T-cell (primary cell): ENCODE results near the gene CASZ1. TPM values are rescaled to one million over a fixed set of nuclear protein-coding genes. Genes with fewer than 3 reads are reported as not detected.
A peak's percentile ranks its signal among the peaks of the same experiment; 100 is the strongest.

Experiments used
- ATAC-seq, 4 experiments: fragments of 200-7000 bp in 3 of 4; fragments of 150-1000 bp in 1 of 4; cut with Tn5 transposase; replicated peaks in 1 of 4; 1 replicate in 3 of 4; 2 replicates in 1 of 4; pipeline ENCODE4 v1.10.0; 2021; ENCODE audit warnings: moderate library complexity in 3 of 4, mild to moderate bottlenecking in 2 of 4, moderate number of reproducible peaks in 1 of 4
- CTCF ChIA-PET, 2 donors: fragments of 300-600 bp; sonication (Branson Sonifier 250); formaldehyde crosslinking; loops; one replicate each; lab custom pipeline; 2022; ENCODE audit warnings: antibody characterized with exemption in 2 of 2; lab: Charles Lee
- POLR2A ChIA-PET, 2 donors: fragments of 300-600 bp; sonication (Branson Sonifier 250); formaldehyde crosslinking; loops; one replicate each; lab custom pipeline; 2022; ENCODE audit warnings: antibody characterized with exemption in 2 of 2; lab: Charles Lee
- DNase-seq, 35 experiments: peaks; one replicate each; pipeline versions ENCODE4 v3.0.0 to v3.0.0-alpha.2; 2013 to 2023
- H3K27ac ChIP-seq: one replicate; pipeline ENCODE4 v1.5.1; 2013; ENCODE audit warnings: low read length
- H3K27me3 ChIP-seq, 2 experiments: replicated peaks in 1 of 2; 1 replicate in 1 of 2; 2 replicates in 1 of 2; pipeline versions ENCODE4 v1.6.1 to v1.7.0; 2013; ENCODE audit warnings: low read length in 1 of 2, mixed read lengths in 1 of 2; ENCODE audit not compliant: control insufficient read depth in 2 of 2, insufficient read depth in 2 of 2; ENCODE audit errors: extremely low read depth in 1 of 2
- H3K36me3 ChIP-seq, 2 donors: 1 replicate in 1 of 2; 2 replicates in 1 of 2; pipeline versions ENCODE4 v1.6.1 to v1.7.0; 2013; ENCODE audit warnings: low read length in 1 of 2; ENCODE audit not compliant: control insufficient read depth in 2 of 2, insufficient read depth in 1 of 2; ENCODE audit errors: extremely low read depth in 1 of 2
- H3K4me1 ChIP-seq, 2 experiments: 1 replicate in 1 of 2; 2 replicates in 1 of 2; pipeline versions ENCODE4 v1.6.1 to v1.7.0; 2013; ENCODE audit warnings: low read length in 2 of 2, mixed read lengths in 1 of 2; ENCODE audit not compliant: insufficient read depth in 2 of 2, control insufficient read depth in 1 of 2; ENCODE audit errors: extremely low read depth in 1 of 2
- H3K4me3 ChIP-seq, 2 donors: 1 replicate in 1 of 2; 2 replicates in 1 of 2; pipeline versions ENCODE4 v1.5.1 to v1.7.0; 2013; ENCODE audit warnings: mild to moderate bottlenecking in 2 of 2, low read length in 1 of 2, moderate library complexity in 1 of 2; ENCODE audit not compliant: control insufficient read depth in 1 of 2; ENCODE audit errors: extremely low read depth in 1 of 2
- H3K9me3 ChIP-seq: 2 replicates; pipeline ENCODE4 v1.7.0; 2013
- H3K27ac Mint-ChIP-seq, 2 donors: one replicate each; pipeline ENCODE4 v1.8.0; 2020 to 2021; ENCODE audit warnings: mild to moderate bottlenecking in 2 of 2, mixed read lengths in 2 of 2
- H3K27me3 Mint-ChIP-seq, 2 donors: one replicate each; pipeline ENCODE4 v1.8.0; 2021 to 2022; ENCODE audit warnings: mixed read lengths in 2 of 2
- H3K36me3 Mint-ChIP-seq: one replicate; pipeline ENCODE4 v1.8.0; 2021; ENCODE audit warnings: mixed read lengths
- H3K4me1 Mint-ChIP-seq, 3 donors: one replicate each; pipeline ENCODE4 v1.8.0; 2020 to 2022; ENCODE audit warnings: mixed read lengths in 3 of 3, mild to moderate bottlenecking in 1 of 3
- H3K4me3 Mint-ChIP-seq, 3 donors: one replicate each; pipeline ENCODE4 v1.8.0; 2020 to 2022; ENCODE audit warnings: mild to moderate bottlenecking in 3 of 3, mixed read lengths in 3 of 3, moderate library complexity in 3 of 3
- H3K9me3 Mint-ChIP-seq, 3 donors: one replicate each; pipeline ENCODE4 v1.8.0; 2020 to 2022; ENCODE audit warnings: mixed read lengths in 3 of 3
- WGBS: methylation state at CpG from one replicate; pipeline ENCODE4 v1.1.5; 2013; ENCODE audit warnings: missing lambda C conversion rate; ENCODE audit not compliant: insufficient coverage; 5-methylcytosine and 5-hydroxymethylcytosine counted together
- total RNA-seq, 35 experiments: library from RNA in 6 of 35; stranded (reverse) in 6 of 35; fragments of 120-200 nt in 1 of 35; gene quantifications; one replicate each; pipeline versions ENCODE4 v1.2.1 to v1.2.4 and lab custom pipeline; 2013 to 2026

The CASZ1 gene
- total RNA-seq, 5 donors from 2014 or later (not counting 1 experiment from before 2014, with no cell fraction given), result 12.9 to 23.0 (median 14.3) TPM

DNA sequence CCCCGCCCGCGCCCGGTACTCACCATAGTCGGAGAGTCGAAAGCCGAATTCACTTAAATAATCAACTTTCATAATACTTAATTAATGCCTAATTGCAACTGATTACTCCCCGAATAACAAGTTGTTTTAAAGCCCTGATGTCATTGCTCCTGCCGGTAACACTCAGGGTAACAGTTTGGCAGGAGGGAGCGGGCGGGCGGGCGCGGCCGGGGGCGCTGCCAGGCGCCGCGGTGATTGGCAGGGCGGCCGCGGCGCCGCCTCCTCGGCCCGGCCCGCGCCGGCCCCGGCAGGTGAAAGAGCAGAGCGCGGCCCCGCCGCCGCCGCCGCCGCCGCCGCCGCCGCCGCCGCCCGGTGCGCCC lies 102.2 kb downstream of the CASZ1 start:
- no peaks in the 10 kb centered on the region for H3K9me3 ChIP-seq
- peaks cover 0 to 32% of the 10 kb centered on the region in 2 experiments for H3K4me1 ChIP-seq
- peak; percentile 78 to 84 (median 80) for ATAC-seq
- H3K36me3 Mint-ChIP-seq, result peaks cover 3% of the 10 kb centered on the region
- peaks cover 16 to 18% (median 16%) of the 10 kb centered on the region in 3 donors for H3K4me1 Mint-ChIP-seq
- CTCF ChIA-PET, result no interaction called here
- H3K27me3 ChIP-seq, result peaks cover 0 to 6% of the 10 kb centered on the region in 2 experiments
- peak overlapping the region; percentile 69 to 85 (median 79) for H3K4me3 Mint-ChIP-seq
- H3K9me3 Mint-ChIP-seq, result no peaks in the 10 kb centered on the region
- under 1% methylated on average over 40 of the region's 46 CpGs for WGBS
- POLR2A ChIA-PET, result no interaction called here
- H3K27ac ChIP-seq, result peak overlapping the region; percentile 55
- H3K4me3 ChIP-seq, result peak overlapping the region; percentile 62 to 70
- H3K27ac Mint-ChIP-seq, result peak overlapping the region; percentile 75 to 79
- DNase-seq, result peak in 33 of 35 experiments; percentile 24 to 84 (median 60)
- no peaks in the 10 kb centered on the region for H3K36me3 ChIP-seq
- no peaks in the 10 kb centered on the region for H3K27me3 Mint-ChIP-seq

DNA sequence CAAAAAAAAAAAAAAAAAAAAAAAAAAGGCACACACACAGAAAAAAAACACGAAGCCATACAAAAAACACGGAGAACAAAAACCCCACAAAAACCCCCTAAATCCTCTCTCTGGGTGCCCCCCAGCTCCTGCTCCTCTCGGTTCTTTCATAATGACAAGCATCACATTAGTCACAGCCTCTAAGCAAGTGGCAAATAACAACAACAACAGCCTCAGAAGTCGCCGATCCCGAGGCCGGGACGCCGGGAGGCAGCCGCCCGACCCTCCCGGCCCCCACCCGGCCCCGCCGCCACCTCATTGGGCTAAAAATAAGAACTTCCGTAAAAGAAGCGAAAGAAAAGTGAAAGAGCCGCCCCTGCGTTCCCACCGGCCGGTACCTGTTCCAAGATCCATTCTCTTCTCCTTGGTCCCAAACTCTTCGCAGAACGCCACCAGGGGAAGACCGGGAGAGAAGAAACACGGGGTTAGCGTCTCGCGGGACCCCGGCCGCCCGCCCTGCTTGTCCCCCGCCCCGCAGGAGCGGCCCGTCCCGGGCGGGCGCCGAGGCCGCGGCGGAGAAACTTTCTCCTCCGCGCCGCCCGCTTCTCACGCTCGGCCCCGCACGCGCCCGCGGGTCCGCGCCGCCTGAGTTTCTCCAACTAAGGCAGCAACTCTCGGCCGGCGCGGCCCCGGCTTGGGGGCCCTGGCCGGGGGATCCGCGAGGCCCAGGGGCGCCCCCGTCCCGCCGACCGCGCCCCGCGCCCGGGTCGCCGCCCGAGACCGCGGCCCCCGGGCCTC lies 102.8 kb downstream of the CASZ1 start:
- peak; percentile 13 to 33 (median 25) for ATAC-seq
- Histone ChIP-seq H3K36me3 (no peaks in the 10 kb centered on the region), H3K4me3 (peak overlapping the region; percentile 62 to 70), H3K9me3 (no peaks in the 10 kb centered on the region), H3K27me3 (peaks cover 0 to 6% of the 10 kb centered on the region in 2 experiments), H3K4me1 (peaks cover 0 to 35% of the 10 kb centered on the region in 2 experiments), H3K27ac (peak overlapping the region; percentile 83)
- Mint-ChIP-seq H3K4me3 (peak overlapping the region; percentile 69 to 89 (median 87)), H3K27ac (peak overlapping the region; percentile 86 to 94), H3K36me3 (peaks cover 3% of the 10 kb centered on the region), H3K4me1 (peaks cover 16 to 18% (median 16%) of the 10 kb centered on the region in 3 donors), H3K27me3 (no peaks in the 10 kb centered on the region), H3K9me3 (no peaks in the 10 kb centered on the region)
- POLR2A ChIA-PET, result no interaction called here
- CTCF ChIA-PET, result interaction anchor here in 1 of 2 donors (1.3 kb wide), 1 partner anchor 249 kb away, joined by 7 read pairs; no protein-coding TSS in a partner anchor
- DNase-seq, result peak in 34 of 35 experiments; percentile 8 to 76 (median 36)
- under 1% methylated on average over 72 of the region's 79 CpGs for WGBS

DNA sequence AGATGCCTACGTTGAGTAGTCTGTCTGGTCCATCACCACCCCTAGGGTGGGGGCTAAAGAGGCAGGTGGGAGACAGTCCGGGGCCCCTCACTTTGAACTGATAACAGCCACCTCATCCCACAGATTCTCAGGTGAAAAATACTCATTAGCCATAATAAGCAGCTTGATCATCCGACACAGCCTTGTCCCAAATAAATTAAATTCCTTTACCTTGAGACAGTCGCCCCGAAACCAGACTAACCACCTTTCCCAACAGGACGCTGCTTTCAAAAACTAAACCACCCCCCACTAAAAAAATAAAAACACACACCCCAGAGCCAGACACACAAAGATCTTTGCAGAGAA lies 103.3 kb downstream of the CASZ1 start:
- WGBS, result 45% methylated on average over 3 of the region's 6 CpGs
- ChIA-PET POLR2A (no interaction called here), CTCF (interaction anchor here in 1 of 2 donors (1.3 kb wide), 1 partner anchor 249 kb away, joined by 7 read pairs; no protein-coding TSS in a partner anchor)
- H3K4me3 ChIP-seq, result peak overlapping the region; percentile 62 to 70
- peaks cover 0 to 39% of the 10 kb centered on the region in 2 experiments for H3K4me1 ChIP-seq
- DNase-seq (no peak), ATAC-seq (no peak)
- peak overlapping the region; percentile 69 to 89 (median 87) for H3K4me3 Mint-ChIP-seq
- H3K27ac ChIP-seq, result no peak overlapping the region
- H3K36me3 ChIP-seq, result no peaks in the 10 kb centered on the region
- no peaks in the 10 kb centered on the region for H3K9me3 Mint-ChIP-seq
- H3K27me3 Mint-ChIP-seq, result no peaks in the 10 kb centered on the region
- peak overlapping the region; percentile 80 to 94 for H3K27ac Mint-ChIP-seq
- H3K9me3 ChIP-seq, result no peaks in the 10 kb centered on the region
- H3K4me1 Mint-ChIP-seq, result peaks cover 16 to 18% (median 16%) of the 10 kb centered on the region in 3 donors
- H3K36me3 Mint-ChIP-seq, result peaks cover 3% of the 10 kb centered on the region
- peaks cover 0 to 6% of the 10 kb centered on the region in 2 experiments for H3K27me3 ChIP-seq

DNA sequence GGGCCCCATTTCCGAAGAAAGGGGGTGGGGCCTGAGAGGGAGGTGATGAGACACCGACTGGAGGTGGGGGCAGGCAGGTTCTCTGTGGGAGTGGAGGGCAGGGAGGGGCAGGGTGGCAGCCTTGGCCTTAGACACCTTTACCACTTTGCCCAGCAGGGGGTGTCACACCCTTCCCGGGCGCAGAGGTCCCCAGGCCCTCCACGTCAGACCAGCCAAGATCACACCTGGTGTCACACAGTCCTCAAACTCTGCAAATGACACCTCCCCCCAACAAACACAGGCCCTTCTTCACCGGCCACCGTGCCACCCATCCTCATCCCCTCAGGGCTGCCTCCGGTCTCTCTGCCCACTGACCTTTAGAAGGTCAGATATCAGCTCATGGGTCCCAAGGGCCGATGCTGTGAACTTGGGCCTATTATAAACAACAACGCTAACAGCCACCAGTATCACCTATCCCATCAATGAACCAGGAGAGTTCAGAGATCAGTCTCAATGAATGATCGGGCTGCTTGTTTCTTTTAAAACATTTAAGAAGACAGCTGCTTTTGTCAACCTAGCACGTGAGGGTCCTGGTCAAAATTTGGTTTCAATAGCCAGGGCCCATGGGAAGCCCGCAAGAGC lies 103.9 kb downstream of the CASZ1 start:
- H3K27ac Mint-ChIP-seq, result peak overlapping the region in 1 of 2 donors; percentile 80
- DNase-seq (peak; percentile 25 to 78 (median 62)), ATAC-seq (peak in 3 of 4 experiments; percentile 10 to 39 (median 34))
- CTCF ChIA-PET, result interaction anchor here in 1 of 2 donors (1.3 kb wide), 1 partner anchor 250 kb away, joined by 7 read pairs; no protein-coding TSS in a partner anchor
- no peaks in the 10 kb centered on the region for H3K27me3 Mint-ChIP-seq
- peaks cover 3% of the 10 kb centered on the region for H3K36me3 Mint-ChIP-seq
- POLR2A ChIA-PET, result no interaction called here
- peaks cover 0 to 4% of the 10 kb centered on the region in 2 experiments for H3K27me3 ChIP-seq
- H3K27ac ChIP-seq, result no peak overlapping the region
- peaks cover 0 to 44% of the 10 kb centered on the region in 2 experiments for H3K4me1 ChIP-seq
- no peaks in the 10 kb centered on the region for H3K9me3 Mint-ChIP-seq
- H3K4me1 Mint-ChIP-seq, result peaks cover 16 to 20% (median 16%) of the 10 kb centered on the region in 3 donors
- peak overlapping the region; percentile 69 to 89 (median 87) for H3K4me3 Mint-ChIP-seq
- no peak overlapping the region for H3K4me3 ChIP-seq
- no peaks in the 10 kb centered on the region for H3K36me3 ChIP-seq
- 57% methylated on average over 7 of the region's 13 CpGs for WGBS
- no peaks in the 10 kb centered on the region for H3K9me3 ChIP-seq

DNA sequence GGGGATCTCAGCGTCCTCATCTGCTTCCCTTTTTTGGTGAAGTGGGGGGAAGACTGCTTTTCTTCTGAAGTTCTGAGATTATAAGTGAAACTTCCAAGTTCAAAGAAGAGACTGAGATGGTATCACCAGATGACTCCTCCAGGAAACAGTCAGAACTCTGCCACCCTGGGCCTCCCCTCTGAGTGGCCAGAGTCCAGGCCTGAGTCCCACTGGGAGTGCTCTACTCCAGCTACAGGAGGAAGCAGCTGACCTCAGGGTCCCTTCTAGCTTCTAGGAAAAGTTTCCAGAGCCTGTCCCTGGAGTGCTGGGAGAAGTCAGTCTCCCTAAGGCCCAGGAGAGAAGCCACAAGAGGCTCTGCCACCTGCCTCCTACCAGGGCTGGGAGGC lies 104.7 kb downstream of the CASZ1 start:
- POLR2A ChIA-PET, result no interaction called here
- no peak overlapping the region for H3K27ac ChIP-seq
- no peak for ATAC-seq
- CTCF ChIA-PET, result interaction anchor here in 1 of 2 donors (0.6 kb wide), 1 partner anchor 99 kb away, joined by 3 read pairs; no protein-coding TSS in a partner anchor
- H3K36me3 Mint-ChIP-seq, result peaks cover 3% of the 10 kb centered on the region
- H3K4me1 Mint-ChIP-seq, result peaks cover 16 to 20% (median 16%) of the 10 kb centered on the region in 3 donors
- no peaks in the 10 kb centered on the region for H3K27me3 Mint-ChIP-seq
- H3K4me1 ChIP-seq, result peaks cover 0 to 44% of the 10 kb centered on the region in 2 experiments
- H3K9me3 ChIP-seq, result no peaks in the 10 kb centered on the region
- H3K9me3 Mint-ChIP-seq, result no peaks in the 10 kb centered on the region
- no peak for DNase-seq
- WGBS, result no CpG with 5 or more reads among the region's 1 CpG
- H3K27ac Mint-ChIP-seq, result no peak overlapping the region
- H3K36me3 ChIP-seq, result no peaks in the 10 kb centered on the region
- H3K27me3 ChIP-seq, result peaks cover 0 to 3% of the 10 kb centered on the region in 2 experiments
- H3K4me3 ChIP-seq, result no peak overlapping the region
- no peak overlapping the region for H3K4me3 Mint-ChIP-seq

DNA sequence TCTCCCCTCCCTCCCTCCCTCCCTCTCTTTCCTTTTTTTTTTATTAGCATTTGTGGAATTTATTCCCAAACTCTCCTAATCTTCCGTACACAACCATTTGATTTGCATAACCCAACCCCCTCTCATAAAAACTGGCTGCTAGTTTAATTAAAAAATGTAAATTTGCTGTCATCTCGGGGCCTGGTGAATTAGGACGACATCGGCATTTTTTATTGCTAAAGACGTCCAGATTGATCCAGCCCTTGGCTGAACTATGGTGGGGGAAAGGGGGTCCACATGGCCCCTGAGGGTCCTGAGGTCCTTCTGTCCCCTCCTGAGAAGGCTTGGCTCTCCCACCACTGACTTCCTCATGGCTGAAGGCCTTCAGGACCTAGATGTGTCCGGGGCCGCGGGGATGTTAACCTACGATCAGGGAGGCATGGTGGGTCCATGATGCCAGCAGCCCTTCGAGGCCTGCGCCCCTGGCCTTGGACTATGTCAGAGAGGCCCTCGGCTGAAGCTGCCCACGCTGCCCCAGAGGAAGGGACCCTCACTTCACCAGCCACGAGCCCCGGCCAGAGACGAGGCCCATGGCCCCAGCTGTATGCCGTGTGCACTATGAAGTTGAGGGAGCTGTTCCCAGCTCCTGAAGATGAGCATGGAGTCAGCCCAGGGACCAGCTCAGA lies 105.2 kb downstream of the CASZ1 start:
- DNase-seq (no peak), ATAC-seq (no peak)
- Mint-ChIP-seq H3K9me3 (no peaks in the 10 kb centered on the region), H3K4me1 (peaks cover 16 to 20% (median 16%) of the 10 kb centered on the region in 3 donors), H3K36me3 (peaks cover 3% of the 10 kb centered on the region), H3K4me3 (no peak overlapping the region), H3K27ac (no peak overlapping the region), H3K27me3 (no peaks in the 10 kb centered on the region)
- Histone ChIP-seq H3K36me3 (no peaks in the 10 kb centered on the region), H3K4me1 (peaks cover 0 to 49% of the 10 kb centered on the region in 2 experiments), H3K4me3 (no peak overlapping the region), H3K27ac (no peak overlapping the region), H3K9me3 (no peaks in the 10 kb centered on the region), H3K27me3 (peaks cover 0 to 3% of the 10 kb centered on the region in 2 experiments)
- CTCF ChIA-PET, result interaction anchor here in 1 of 2 donors (0.6 kb wide), 1 partner anchor 100 kb away, joined by 3 read pairs; no protein-coding TSS in a partner anchor
- POLR2A ChIA-PET, result no interaction called here
- WGBS, result 97% methylated on average over 13 of the region's 17 CpGs
